LNCaP clone FGC (cell line): Measurements from ENCODE around the gene CAPN9.
A peak's percentile ranks its signal among the peaks of the same experiment; 100 is the strongest.

Experiments used
- DNase-seq: peaks from one replicate; pipeline ENCODE4 v3.0.0-alpha.2; 2011; ENCODE audit warnings: low read depth
- H3K4me3 ChIP-seq: 2 replicates; pipeline ENCODE4 v1.5.1; 2011; ENCODE audit warnings: mild to moderate bottlenecking, low read depth, low read length, control low read depth
- TF ChIP-seq, protein P1 (sequence below): IDR thresholded peaks from 2 replicates; pipeline ENCODE4 v1.5.1; 2012; ENCODE audit warnings: mild to moderate bottlenecking; ENCODE audit not compliant: control insufficient read depth, insufficient read depth; ENCODE audit errors: extremely low read depth

Gene CAPN9

DNA sequence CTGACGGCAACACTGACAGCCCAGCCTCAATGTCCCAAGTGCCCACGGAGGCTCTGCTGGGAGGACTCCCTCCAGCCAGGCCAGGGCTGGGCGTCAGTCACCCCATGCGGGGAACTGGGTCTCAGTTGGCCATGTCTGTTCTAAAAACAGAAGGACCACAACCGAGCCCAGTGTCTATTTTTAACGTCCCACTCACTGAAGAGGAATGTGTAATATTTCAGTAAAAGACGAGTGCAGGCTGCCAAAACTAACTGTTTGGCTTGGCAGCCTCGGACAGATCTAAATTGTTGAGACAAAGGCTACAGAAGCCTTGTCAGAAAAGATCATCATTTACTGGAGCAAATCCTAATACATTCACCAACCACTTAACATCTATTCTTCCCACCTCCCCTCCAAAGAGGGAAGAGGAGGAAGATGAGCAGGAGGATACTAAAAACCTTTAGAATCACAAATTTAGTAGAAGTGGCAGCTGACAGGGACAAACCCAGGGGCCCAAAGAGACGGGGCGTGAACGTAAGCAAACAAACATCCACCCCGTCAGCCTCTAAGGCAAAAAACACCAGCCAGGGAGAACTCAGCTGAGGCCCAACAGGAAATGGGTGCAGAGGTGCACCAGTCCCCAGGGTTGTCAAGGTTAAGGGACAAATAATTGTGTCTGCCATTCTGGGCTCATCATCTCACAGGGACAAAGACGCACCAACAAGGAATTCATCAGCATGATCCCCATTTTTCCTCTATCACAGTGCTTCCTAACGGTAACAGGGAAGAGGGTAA is 102.5 kb downstream of the CAPN9 start:
- DNase-seq, result peak; percentile 64
- TF ChIP-seq, protein P1, sequence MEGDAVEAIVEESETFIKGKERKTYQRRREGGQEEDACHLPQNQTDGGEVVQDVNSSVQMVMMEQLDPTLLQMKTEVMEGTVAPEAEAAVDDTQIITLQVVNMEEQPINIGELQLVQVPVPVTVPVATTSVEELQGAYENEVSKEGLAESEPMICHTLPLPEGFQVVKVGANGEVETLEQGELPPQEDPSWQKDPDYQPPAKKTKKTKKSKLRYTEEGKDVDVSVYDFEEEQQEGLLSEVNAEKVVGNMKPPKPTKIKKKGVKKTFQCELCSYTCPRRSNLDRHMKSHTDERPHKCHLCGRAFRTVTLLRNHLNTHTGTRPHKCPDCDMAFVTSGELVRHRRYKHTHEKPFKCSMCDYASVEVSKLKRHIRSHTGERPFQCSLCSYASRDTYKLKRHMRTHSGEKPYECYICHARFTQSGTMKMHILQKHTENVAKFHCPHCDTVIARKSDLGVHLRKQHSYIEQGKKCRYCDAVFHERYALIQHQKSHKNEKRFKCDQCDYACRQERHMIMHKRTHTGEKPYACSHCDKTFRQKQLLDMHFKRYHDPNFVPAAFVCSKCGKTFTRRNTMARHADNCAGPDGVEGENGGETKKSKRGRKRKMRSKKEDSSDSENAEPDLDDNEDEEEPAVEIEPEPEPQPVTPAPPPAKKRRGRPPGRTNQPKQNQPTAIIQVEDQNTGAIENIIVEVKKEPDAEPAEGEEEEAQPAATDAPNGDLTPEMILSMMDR, result no peak
- H3K4me3 ChIP-seq, result no peak overlapping the region

DNA sequence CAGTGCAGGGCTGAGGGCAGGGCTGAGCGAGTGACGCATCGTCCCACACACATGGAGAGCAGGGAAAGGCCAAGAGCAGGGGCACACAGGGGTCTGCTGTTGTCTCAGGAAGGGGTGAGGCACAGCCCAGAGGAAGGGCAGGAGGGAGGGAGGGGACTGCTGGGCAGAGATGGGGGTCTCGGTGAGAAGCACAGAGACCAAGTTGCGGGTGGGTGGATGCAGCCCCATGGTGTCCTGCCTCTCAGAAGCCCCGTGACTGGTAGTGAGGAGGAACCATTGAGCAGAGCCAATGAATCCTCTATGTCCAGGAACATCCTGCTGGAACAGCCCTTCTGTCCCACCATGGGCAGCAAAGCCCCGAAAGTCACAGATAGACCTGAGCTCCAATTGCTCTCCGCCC is 103.4 kb downstream of the CAPN9 start:
- no peak overlapping the region for H3K4me3 ChIP-seq
- TF ChIP-seq, protein P1, result no peak
- no peak for DNase-seq

- no peak overlapping the region for H3K4me3 ChIP-seq
- DNase-seq, result no peak
- TF ChIP-seq, protein P1, result no peak
These were observed 104.1 kb downstream of the CAPN9 start for GRCh38 chr1:230851291-230851691.
